Right lobe of liver (tissue), 6 donors: ENCODE measurements around the gene ARHGAP4. TPM values are rescaled to one million over a fixed set of nuclear protein-coding genes. Genes with fewer than 3 reads are reported as not detected.

Source experiments
- ATAC-seq, 4 donors: fragments of 200-7000 bp; cut with Tn5 transposase; one replicate each; pipeline ENCODE4 v1.9.1; 2020; ENCODE audit warnings: mild to moderate bottlenecking in 4 of 4, moderate library complexity in 4 of 4
- DNase-seq, 3 donors: peaks; one replicate each; pipeline ENCODE4 v3.0.0-alpha.2; 2020
- H3K27ac ChIP-seq, 3 donors: fragments of 200-600 bp; one replicate each; pipeline ENCODE4 v1.8.0; 2022
- H3K27me3 ChIP-seq, 2 donors: fragments of 200-600 bp; one replicate each; pipeline ENCODE4 v1.8.0; 2022
- H3K36me3 ChIP-seq, 4 donors: fragments of 200-600 bp; sonication (generic) in 1 of 4; one replicate each; pipeline versions ENCODE4 v1.5.1 to v1.8.0; 2017 to 2022; ENCODE audit warnings: control low read depth in 1 of 4
- H3K4me1 ChIP-seq, 4 donors: fragments of 200-600 bp; sonication (generic) in 1 of 4; one replicate each; pipeline versions ENCODE4 v1.5.1 to v1.8.0; 2017 to 2022; ENCODE audit warnings: control low read depth in 1 of 4
- H3K4me3 ChIP-seq, 3 donors: fragments of 200-600 bp; one replicate each; pipeline ENCODE4 v1.8.0; 2022
- H3K9me3 ChIP-seq, 4 donors: fragments of 200-600 bp; sonication (generic) in 1 of 4; one replicate each; pipeline versions ENCODE4 v1.5.1 to v1.8.0; 2017 to 2022; ENCODE audit warnings: control low read depth in 1 of 4
- POLR2A ChIP-seq: fragments of 450-650 bp; IDR thresholded peaks from one replicate; pipeline ENCODE4 v1.6.1; 2017; ENCODE audit warnings: antibody characterized with exemption, mild to moderate bottlenecking
- WGBS: methylation state at CpG from one replicate; pipeline ENCODE4 v1.1.6; 2018; ENCODE audit warnings: low coverage, low lambda C conversion rate; ENCODE audit not compliant: insufficient coverage; ENCODE audit errors: missing lambda C conversion rate; 5-methylcytosine and 5-hydroxymethylcytosine counted together
- intact Hi-C, 2 donors: fragments of 100-400 bp; cut with DNase I; formaldehyde crosslinking; loops; one replicate each; pipeline versions ENCODE4 v1.11.2 to v1.14.1; 2022
- total RNA-seq, 6 experiments: library from RNA; depleted of rRNA in 2 of 6; stranded (reverse); fragments of >200 nt in 2 of 6; fragmentation: NEBNext Ultra II Directional in 3 of 6; extraction: Animal tissue kit (Norgen Biotek cat#: 25700) in 3 of 6; gene quantifications; one replicate each; pipeline versions ENCODE4 v1.1.0 to v1.2.4, GENCODE V29; 2016 to 2023
- TF ChIP-seq, protein P1 (sequence below), 4 donors: fragments of 200-600 bp in 3 of 4; fragments of 450-650 bp in 1 of 4; IDR thresholded peaks; one replicate each; pipeline versions ENCODE4 v1.5.1 to v1.8.0; 2016 to 2022; ENCODE audit warnings: antibody characterized with exemption in 4 of 4, mild to moderate bottlenecking in 2 of 4
- donor health status: DM: no; HTN: yes; CAD: no.
- donor health status: DM: no; HTN: no; CAD: no.
- donor health status: DM: no; HTN: no; CAD: no.
- donor health status: DM: no; HTN: yes; CAD: no.
- donor health status: DM: no; HTN: yes; CAD: no.

Gene ARHGAP4
- total RNA-seq, 6 experiments from 2014 or later = 5.5 to 11.9 (median 8.7) TPM

GRCh38 chrX:153901753-153902140, 24.3 kb downstream of the ARHGAP4 start:
- no peak overlapping the region for H3K27ac ChIP-seq

DNA sequence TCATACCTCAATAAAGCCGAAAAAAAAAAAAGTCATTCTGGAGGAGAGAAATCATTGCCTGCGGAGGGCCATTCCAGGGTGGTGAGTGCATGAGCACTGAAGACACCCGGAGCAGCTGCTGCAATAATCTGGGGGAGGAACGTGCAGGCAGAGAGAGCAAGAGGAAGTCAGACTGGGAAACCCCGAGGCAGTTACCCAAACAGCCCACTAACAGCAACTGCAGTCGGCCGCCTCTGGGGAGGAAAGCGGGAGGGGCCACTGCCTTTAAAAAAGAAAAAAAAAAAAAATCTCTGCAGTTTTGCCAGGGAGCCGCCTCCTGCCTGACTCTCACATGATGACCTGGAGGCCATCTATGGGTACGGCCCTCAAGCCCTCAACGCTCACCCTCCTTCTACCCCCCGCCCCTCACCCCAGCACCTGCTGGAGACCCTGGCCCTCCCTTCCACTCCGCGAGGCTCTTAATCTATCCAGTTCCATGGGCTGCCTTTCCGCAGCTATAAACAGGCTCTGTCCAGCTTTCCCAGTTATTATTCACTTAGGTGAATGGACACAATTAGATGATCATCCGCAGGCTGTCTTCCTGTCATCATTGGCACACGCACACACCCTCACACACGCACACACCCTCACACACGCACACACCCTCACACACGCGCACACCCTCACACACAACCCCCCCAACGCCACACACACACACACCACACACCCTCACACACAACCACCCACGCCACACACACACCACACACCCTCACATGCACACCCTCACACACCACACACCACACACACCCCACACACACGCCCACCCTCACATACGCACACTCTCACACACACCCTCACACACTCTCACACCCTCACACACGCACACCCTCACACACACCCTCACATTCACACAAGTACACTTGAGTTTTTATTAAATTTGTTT, 25.0 kb downstream of the ARHGAP4 start:
- TF ChIP-seq, protein P1, sequence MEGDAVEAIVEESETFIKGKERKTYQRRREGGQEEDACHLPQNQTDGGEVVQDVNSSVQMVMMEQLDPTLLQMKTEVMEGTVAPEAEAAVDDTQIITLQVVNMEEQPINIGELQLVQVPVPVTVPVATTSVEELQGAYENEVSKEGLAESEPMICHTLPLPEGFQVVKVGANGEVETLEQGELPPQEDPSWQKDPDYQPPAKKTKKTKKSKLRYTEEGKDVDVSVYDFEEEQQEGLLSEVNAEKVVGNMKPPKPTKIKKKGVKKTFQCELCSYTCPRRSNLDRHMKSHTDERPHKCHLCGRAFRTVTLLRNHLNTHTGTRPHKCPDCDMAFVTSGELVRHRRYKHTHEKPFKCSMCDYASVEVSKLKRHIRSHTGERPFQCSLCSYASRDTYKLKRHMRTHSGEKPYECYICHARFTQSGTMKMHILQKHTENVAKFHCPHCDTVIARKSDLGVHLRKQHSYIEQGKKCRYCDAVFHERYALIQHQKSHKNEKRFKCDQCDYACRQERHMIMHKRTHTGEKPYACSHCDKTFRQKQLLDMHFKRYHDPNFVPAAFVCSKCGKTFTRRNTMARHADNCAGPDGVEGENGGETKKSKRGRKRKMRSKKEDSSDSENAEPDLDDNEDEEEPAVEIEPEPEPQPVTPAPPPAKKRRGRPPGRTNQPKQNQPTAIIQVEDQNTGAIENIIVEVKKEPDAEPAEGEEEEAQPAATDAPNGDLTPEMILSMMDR (IDR thresholded peaks at IDR 0.05) = no peak
- TF ChIP-seq POLR2A = no peak
- DNase-seq = peak in 1 of 3 donors; percentile 32
- Histone ChIP-seq H3K4me3 (no peak overlapping the region), H3K27me3 (no peaks in the 10 kb centered on the region), H3K9me3 (no peaks in the 10 kb centered on the region), H3K36me3 (no peaks in the 10 kb centered on the region), H3K4me1 (no peaks in the 10 kb centered on the region), H3K27ac (no peak overlapping the region)
- peak; percentile 26 to 63 (median 60) for ATAC-seq
- WGBS = 43% methylated on average over 25 of the region's 26 CpGs
- intact Hi-C loops = no loop called here

More at GRCh38 chrX:153901753-153902140, 24.3 kb downstream of the ARHGAP4 start:
- no peaks in the 10 kb centered on the region for H3K4me1 ChIP-seq
- H3K9me3 ChIP-seq = no peaks in the 10 kb centered on the region
- no peaks in the 10 kb centered on the region for H3K36me3 ChIP-seq
- WGBS = 41% methylated on average over 8 of the region's 8 CpGs
- H3K27me3 ChIP-seq = no peaks in the 10 kb centered on the region
- intact Hi-C loops = no loop called here
- no peak for TF ChIP-seq POLR2A
- TF ChIP-seq, protein P1 (IDR thresholded peaks at IDR 0.05) = no peak
- ATAC-seq = no peak
- no peak for DNase-seq
- no peak overlapping the region for H3K4me3 ChIP-seq

GRCh38 chrX:153897899-153898298, 28.2 kb downstream of the ARHGAP4 start:
- Histone ChIP-seq H3K27ac (no peak overlapping the region), H3K27me3 (no peaks in the 10 kb centered on the region), H3K4me1 (no peaks in the 10 kb centered on the region), H3K36me3 (no peaks in the 10 kb centered on the region), H3K4me3 (no peak overlapping the region), H3K9me3 (no peaks in the 10 kb centered on the region)
- intact Hi-C loops = no loop called here
- no peak for ATAC-seq
- TF ChIP-seq POLR2A = no peak
- TF ChIP-seq, protein P1 (IDR thresholded peaks at IDR 0.05) = no peak
- no peak for DNase-seq

- no peak for DNase-seq
- TF ChIP-seq, protein P1 (IDR thresholded peaks at IDR 0.05) = no peak
- TF ChIP-seq POLR2A = no peak
- no peak overlapping the region for H3K4me3 ChIP-seq
- H3K9me3 ChIP-seq = no peaks in the 10 kb centered on the region
- intact Hi-C loops = no loop called here
- no peaks in the 10 kb centered on the region for H3K36me3 ChIP-seq
- H3K27ac ChIP-seq = no peak overlapping the region
- no peaks in the 10 kb centered on the region for H3K4me1 ChIP-seq
- no peak for ATAC-seq
- peaks cover 7 to 22% of the 10 kb centered on the region in 2 donors for H3K27me3 ChIP-seq
- 81% methylated on average over 5 of the region's 6 CpGs for WGBS
Observed at GRCh38 chrX:153889123-153889522, 36.9 kb downstream of the ARHGAP4 start.
